Retina (tissue), 1 donor: ENCODE data around the gene ZNF502.
A peak's percentile ranks its signal among the peaks of the same experiment; 100 is the strongest.
"Not testable (repeated sequence)": the region's sequence is repeated elsewhere in the genome, so short reads cannot be mapped to it uniquely, and the experiment has no call there.

Source experiments
- DNase-seq: peaks from one replicate; pipeline ENCODE4 v3.0.0-alpha.2; 2016

Gene ZNF502

DNA sequence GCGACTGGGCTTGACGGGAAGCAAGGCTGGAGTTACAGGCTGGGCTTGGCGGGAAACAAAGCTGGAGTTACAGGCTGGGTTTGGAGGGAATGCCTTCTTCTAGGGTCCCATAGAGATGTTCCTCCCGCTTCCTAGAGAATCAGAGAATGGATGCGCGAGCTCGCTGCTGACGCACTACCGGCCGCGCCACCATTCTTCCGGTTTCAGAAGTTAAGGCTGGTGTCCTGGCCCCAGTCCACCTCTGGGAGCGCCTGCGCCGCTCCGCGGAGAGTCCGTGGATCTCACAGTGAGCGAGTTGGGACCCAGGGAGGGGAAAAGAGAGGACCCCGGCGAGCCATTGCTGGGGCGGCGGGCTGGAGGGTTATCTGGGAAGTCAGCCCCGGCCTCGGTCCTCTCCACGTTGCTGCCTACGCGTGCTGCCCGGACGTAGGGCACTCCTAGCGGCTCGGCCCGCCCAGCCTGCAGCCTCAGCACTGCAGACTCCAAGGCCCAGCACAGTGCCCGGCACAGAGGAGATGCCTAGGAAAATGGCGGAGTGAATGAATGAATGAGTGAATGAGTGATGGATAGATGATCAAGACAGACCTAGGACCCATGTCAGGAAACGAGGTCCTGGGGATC is at the start of gene ZNF502:
TSS of gene ZNF502 (plus strand) at position 206 of the 621 bp plus-strand sequence. CDS start 7,602 bp downstream, outside the sequence.
- DNase-seq = peak; percentile 92

DNA sequence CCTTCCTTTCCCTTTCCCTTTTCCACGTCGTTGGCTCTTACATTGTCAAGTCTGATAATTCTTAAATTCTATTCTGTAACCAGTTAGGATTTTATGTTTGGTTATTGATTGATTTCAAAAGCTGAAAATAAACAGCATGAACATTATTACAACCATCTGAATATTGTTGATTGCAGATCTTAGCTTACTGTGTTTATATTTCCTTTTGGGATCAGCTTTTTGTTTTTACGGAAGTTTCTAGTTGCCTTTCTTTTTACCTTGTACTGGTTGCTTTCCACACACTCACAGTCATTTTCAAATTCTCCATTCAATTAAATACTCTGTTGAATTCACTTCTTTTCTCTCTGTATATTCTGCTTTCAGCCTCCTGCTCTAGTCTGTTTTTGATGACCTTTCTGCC is 47.3 kb upstream of the ZNF502 start:
- DNase-seq = no peak

DNA sequence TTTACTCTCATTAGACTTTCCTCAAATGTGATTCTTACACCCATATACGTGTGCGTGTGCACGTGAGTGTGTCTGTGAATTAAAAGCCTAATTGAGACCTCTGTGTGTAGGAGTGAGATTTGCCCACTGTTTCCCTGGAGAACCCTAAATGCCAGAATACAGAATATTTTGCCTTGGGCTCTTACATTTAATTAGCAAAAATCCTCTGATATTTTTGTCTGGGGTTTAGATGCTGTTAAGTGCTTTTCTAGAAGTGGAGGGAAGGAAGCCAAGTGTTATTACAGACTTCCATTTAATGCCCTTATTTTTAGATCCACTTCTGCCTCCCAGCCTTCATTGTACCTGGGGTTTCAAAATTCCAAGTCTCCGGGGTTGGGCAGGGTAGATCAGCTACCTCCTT is 46.1 kb upstream of the ZNF502 start:
- DNase-seq = no peak

DNA sequence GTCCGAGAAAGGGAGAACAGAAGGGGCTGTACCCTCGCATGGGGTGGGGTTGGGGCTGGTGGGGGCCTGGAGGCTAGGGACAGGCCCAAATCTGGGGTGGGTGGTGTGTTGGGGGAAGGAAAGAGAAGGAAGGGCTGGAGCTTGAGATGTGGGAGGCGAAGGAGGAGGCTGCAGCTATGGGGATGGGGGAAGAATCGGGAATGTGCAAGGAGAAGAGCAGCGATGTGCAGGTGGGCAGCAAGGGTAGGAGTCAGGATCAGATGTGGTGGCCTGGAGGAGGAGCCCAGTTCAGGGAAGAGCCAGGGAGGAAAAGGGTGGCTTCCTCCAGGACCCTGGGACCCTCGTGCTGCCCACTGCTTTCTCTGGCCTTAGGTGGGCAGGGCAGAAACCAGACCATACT is 42.7 kb upstream of the ZNF502 start:
- no peak for DNase-seq

DNA sequence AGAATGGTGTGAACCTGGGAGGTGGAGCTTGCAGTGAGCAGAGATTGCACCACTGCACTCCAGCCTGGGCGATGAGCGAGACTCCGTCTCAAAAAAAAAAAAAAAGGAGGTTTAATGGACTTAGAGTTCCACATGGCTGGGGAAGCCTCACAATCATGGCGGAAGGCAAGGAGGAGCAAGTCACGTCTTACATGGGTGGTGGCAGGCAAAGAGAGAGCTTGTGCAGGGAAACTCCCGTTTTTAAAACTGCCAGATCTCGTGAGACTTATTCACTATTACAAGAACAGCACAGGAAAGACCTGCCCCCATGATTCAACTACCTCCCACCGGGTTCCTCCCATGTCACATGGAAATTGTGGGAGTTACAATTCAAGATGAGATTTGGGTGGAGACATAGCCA is 39.0 kb upstream of the ZNF502 start:
- not testable (repeated sequence) for DNase-seq

DNA sequence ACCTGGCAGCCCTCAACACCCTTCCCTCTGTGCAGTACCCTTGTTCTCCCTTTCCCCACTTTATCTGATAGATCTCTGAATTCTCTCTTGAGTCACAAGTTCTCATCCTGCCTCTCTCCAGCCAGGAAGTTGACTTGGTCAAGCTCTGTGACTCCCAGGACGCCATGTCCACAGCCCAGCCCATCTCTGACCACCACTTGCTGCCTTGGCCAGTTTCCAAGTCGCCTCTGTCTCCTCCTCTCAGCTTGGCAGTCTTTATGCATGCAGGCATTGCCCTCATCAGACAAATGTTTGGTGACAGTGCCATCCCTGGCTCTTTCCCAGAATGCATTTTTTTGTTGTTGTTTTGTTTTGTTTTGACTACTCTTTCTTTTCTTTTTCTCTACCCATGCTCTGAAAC is 38.2 kb upstream of the ZNF502 start:
- DNase-seq = no peak

DNA sequence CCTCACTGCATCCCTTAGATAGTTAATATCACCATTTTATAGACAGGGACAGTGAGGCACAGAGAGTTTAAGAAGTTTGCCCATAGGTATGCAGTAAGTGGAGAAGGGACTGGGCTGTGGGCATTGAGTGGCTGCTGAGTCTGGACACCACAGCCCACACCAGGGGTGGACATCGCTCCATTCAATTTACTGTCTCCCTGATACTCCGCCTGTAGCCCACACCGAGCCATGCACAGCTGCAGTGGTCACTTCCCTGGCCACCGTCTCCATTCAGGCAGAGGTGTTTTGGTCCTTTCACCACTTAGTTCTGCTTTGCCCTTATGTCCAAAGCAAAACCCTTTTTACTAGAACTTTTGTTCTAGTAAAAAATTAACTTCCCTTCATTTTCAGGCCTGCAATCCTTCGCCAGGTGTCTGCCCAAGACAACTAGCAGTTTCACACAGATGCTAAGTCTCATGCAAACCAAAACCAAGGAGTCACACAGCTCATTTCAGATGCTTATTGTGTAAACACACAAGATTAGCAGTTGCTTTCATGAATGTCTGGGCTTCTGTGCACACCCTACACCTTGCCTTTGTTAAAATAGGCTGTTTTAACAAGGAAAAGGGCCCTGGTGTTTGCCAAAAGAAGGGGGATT is 33.9 kb upstream of the ZNF502 start:
- DNase-seq = no peak

DNA sequence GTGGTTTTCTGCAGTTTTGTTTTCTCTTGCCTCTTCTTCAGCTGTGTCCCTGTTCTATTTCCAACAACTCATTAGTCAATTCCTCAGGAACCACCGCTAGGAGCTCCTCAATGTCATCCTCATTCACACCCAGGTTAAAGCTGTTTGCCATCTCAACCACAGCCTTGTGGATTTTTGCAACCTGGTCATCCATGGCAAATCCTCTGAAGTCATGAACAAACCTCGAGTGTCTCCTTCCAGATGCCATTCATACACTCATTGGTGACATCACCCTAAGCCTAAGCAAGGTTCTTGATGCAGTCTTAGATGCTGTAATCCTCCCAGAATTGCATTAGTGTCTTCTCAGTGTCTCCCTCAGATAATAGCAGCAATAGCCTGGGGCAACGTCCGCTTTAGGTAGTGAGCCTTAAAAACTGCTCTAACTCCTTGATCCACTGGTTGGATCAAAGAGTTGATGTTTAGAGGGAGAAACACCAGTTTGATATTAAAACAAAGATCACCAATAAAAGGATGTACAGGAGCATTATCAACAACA is 31.5 kb upstream of the ZNF502 start:
- no peak for DNase-seq

DNA sequence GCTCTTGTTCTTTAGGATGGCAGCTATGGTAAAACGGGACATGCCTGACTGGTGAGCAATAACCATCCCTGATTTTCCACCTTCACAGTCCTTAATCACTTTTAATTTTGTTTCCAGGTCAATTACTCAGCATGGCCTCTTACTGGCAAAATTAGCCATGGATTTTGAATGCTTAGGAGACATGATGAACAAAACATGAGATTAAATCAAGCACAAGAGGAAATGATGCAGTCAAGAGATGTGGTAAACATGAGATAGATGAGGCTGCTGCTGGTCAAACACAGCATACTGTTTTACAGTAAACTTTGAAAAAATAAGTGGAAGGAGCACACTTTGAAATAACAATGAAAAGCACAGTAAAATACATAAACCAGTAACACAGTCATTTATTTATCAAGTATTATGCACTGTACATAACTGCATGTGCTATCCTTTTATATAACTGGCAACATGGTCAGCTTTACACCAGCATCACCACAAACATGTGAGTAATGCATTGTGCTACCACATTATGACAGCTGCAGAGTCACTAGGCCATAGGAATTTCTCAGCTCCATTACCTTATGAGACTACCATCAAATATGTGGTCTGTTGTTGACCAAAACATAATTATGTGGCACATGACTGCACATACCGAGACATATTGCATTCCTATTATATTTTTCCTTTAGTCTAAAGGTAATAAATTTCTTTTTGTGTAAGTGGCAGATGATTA is 30.1 kb upstream of the ZNF502 start:
- no peak for DNase-seq

DNA sequence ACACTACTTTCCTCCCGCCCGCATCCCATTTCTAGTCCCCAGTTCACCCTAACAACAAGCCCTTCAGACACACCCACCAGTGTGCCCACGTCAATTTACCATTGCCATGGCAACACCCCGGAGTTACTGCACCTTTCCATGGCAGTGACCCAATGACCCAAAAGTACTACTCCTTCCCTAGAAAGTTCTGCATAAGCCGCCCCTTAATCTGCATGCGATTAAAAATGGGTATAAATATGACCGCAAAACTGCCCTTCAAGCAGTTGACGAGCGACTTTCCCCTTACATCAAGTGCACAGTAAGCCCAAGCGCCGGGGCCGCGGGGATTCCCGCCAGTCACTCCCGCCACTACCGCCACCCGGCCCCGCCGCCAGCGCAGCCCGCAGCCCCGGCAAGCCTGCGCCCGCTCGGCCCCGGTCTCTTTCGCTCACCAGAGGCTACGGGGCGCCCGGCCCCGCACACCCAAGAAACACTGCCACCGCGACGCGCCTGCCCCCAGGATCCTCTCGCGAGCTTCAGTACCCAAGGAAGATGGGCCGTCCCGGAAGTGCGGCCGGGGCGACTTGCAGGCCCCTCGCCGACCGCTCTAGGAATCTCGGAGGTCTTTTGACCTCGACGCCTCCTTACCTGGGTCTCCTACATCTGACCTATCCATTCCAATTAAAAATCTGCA is 27.2 kb upstream of the ZNF502 start:
- peak; percentile 91 for DNase-seq

DNA sequence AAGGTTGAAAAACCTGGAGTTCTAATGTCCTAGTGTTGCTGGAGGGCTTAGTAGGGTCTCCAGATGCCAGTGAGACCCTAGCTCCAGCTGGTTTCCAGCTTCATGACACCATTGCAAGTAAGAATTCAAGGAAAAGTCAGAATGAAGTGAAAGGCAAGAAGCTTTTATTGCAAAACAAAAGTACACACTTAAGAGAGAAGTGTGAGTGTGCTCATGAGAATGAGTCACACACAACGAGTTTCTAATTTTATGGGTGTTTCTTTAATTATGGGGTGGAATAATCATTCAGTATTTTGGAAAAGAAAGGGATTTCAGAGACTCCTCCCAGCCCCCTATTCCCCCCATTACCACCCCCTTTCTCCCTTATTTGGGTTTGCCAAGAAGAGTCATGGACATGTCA is 24.6 kb upstream of the ZNF502 start:
- DNase-seq = no peak

DNA sequence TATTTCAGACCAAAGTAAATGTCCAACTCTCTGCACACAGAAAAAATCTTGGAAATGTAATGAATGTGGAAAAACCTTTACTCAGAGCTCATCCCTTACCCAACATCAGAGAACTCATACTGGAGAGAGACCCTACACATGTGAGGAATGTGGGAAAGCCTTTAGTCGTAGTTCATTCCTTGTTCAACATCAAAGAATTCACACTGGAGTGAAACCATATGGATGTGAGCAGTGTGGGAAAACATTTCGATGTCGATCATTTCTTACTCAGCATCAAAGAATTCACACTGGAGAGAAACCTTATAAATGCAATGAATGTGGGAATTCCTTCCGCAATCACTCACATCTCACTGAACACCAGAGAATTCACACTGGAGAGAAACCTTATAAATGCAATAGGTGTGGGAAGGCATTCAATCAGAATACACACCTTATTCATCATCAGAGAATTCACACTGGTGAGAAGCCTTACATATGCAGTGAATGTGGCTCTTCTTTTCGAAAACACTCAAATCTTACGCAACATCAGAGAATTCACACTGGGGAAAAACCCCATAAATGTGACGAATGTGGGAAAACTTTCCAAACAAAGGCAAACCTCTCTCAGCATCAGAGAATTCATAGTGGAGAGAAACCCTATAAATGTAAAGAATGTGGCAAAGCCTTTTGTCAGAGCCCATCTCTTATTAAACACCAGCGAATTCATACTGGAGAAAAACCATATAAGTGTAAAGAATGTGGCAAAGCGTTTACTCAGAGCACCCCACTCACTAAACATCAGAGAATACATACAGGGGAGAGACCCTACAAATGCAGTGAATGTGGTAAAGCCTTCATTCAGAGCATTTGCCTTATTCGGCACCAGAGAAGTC is 9.0 kb downstream of the ZNF502 start:
- DNase-seq = no peak

DNA sequence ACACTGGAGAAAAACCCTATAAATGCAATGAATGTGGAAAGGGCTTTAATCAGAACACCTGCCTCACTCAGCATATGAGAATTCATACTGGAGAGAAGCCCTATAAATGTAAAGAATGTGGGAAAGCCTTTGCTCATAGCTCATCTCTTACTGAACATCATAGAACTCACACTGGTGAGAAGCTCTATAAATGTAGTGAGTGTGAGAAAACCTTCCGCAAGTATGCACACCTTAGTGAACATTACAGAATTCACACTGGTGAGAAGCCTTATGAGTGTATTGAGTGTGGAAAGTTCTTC is 9.6 kb downstream of the ZNF502 start:
- DNase-seq = no peak

DNA sequence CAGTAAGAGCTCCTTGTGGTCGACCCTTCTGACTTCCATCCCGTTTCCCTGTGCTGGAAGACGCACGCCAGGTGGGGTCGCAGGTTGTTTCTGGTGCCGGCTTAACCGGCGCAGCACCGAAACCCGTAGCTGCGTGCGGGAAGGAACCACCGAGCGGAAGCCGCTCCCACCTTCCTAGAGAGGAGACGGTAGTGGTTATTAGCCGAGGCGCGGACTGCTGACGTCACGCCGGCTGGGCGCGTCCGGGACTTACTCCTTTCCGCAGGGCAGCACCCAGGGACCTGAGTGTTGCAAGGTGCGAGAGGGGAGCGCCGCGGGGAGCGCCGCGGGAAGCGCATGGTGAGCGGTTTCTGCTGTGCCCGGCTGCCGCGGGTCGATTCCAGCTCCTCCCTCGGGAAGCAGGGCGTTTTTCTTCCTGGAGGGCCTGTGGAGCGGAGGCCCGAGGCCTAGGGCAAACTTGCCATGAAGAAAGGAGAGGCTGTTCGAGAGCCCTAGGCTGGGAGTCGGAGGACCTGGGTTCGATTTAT is 17.0 kb downstream of the ZNF502 start, which contains the start of gene ZNF501:
TSS of gene ZNF501 (plus strand) at position 252 of the 527 bp plus-strand sequence. CDS start 4,787 bp downstream, outside the sequence.
- DNase-seq = peak; percentile 96

DNA sequence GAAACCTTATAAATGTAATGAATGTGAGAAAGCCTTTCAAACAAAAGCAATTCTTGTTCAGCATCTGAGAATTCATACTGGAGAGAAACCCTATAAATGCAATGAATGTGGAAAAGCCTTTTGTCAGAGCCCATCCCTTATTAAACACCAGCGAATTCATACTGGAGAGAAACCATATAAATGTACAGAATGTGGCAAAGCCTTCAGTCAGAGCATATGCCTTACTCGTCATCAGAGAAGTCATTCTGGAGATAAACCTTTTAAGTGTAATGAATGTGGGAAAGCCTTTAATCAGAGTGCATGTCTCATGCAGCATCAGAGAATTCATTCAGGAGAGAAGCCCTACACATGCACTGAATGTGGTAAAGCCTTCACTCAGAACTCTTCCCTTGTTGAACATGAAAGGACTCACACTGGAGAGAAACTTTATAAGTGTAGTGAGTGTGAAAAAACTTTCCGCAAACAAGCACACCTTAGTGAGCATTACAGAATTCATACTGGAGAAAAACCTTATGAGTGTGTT is 22.2 kb downstream of the ZNF502 start:
- DNase-seq = no peak

DNA sequence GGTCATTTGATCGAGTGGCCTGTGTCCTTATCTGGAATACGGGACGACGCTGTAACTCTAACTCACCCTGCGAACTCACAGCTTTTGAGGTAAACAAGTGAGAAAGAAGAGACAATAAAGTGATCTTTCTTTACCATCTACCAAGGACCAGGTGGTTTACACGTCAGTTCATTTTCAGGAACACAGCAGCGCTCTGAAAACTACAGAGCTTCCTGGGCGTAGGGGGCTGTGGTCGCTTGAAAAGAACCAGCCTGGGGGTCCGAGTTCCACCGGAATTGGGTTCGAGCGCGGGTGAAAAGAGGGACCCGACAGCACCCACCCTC is 48.6 kb downstream of the ZNF502 start:
- DNase-seq = no peak

DNA sequence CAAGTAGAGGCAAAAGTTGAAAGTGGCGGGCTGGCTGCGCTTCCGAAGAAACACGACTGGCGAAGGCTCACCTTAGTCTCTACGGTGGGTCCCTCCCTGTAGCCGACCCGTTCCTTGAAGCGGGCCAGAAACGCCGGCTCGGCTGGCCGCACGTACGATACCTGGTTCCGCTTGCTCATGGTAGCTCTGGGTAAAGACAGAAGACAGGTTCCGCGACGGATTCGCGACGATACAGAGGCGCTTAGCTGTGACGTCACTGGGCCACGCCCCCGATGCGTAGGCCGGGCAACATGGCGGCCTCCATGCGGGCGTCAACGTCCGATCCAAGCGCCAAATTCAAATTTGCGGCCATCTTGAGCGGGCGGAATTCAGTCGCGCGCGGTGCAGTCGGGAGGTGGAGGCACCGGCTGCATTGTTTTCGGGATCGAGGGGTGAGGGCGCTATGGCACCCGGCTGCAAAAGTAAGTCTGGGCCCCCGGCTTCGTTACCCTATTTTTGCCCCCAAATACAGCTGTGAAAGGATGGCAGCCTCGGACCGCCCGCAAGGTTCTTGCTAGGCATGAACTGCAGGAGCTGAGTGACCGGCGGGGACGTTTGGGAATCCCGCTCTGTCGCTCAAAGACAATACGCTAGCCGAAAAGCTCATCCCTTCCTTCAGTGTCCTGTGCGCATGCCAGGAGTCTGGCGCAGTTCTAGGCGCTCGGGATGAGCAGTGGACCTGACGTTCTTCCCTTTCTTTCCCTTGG is 49.1 kb downstream of the ZNF502 start, which contains the start of the genes KIAA1143 and KIF15:
TSS of gene KIAA1143 (minus strand) at position 196 of the 746 bp plus-strand sequence. CDS start at position 179, 17 bp downstream.
TSS of gene KIF15 (plus strand) at position 371 of the 746 bp plus-strand sequence. CDS start at position 443, 72 bp downstream.
- peak; percentile 97 for DNase-seq

DNA sequence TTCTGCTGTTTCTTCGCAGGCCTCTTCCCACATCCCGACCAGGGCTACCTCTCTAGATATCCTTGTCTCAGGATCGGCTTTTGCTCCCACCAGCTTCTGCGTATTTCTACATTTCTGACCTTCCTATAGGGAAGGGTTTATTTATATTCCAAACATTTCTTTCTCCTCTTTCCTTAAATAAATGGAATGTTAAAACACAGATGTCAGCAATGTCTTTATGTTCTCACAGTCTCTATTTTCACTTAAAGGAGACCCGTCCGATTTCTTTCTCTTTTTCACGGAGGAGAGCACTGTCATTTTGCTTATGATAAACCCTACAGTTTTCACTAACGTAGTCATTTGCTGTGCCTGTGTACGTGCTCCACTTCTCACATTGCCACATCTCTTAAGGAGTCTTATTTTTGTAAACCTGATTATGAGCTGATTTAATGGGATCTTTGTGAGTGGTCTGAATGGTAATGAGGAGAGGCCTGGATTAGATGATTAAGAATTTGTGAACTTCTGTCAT is 49.8 kb downstream of the ZNF502 start:
- no peak for DNase-seq

DNA sequence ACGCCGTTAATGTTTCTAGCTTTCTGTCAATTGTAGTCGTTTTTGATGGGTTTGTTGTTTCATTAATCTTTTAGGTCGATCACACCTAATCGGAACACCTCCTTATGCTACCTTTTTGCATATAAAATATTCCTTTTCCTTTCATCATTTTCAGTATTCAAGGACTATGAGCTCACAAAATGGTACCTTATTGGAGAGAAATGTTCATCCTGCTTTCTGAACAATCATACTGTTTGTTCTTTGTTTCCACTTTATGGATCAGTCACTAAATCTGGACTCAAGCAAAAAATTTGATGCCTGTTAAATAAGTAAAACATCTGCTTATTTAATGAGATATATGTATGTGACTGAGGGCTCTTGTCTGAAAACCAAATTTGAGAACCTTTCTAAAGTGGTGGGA is 50.2 kb downstream of the ZNF502 start:
- DNase-seq = no peak

DNA sequence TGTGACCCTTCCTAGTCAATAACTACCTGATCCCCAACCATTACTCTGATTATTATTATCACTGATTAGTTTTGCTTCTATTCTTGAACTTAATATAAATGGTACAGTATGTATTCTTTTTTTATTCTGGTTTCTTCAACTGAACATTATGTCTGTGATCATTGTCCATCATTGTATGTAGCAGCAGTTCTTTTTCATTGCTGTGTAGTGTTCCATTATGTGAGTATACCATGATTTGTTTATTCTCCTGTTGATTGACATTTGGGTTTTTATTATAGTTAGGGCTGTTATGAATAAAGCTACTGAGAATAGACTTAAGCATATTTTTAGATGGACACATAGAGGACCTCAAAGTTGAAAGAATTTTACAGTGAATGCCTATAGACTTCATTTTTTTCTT is 51.8 kb downstream of the ZNF502 start:
- no peak for DNase-seq
